H9 (cell line): ENCODE results near the gene MRPL48. TPM values are rescaled to one million over a fixed set of nuclear protein-coding genes. Genes with fewer than 3 reads are reported as not detected.
A peak's percentile ranks its signal among the peaks of the same experiment; 100 is the strongest.

Source experiments
- DNase-seq: peaks from one replicate; pipeline ENCODE4 v3.0.0-alpha.2; 2017
- H2AFZ ChIP-seq: one replicate; pipeline ENCODE4 v1.6.1; 2013; ENCODE audit warnings: mild to moderate bottlenecking, low read length, control low read depth, moderate library complexity
- H2AK5ac ChIP-seq: 2 replicates; pipeline ENCODE4 v1.6.1; 2013; ENCODE audit warnings: low read length, control low read depth, mixed read lengths; ENCODE audit not compliant: insufficient read length
- H2BK120ac ChIP-seq: one replicate; pipeline ENCODE4 v1.6.1; 2013; ENCODE audit warnings: low read depth, mild to moderate bottlenecking, low read length, control low read depth, inconsistent platforms; ENCODE audit not compliant: poor library complexity, severe bottlenecking
- H2BK12ac ChIP-seq: 2 replicates; pipeline ENCODE4 v1.6.1; 2013; ENCODE audit warnings: low read length, control low read depth, mixed read lengths, low read depth; ENCODE audit not compliant: insufficient read length
- H2BK15ac ChIP-seq: 2 replicates; pipeline ENCODE4 v1.6.1; 2013; ENCODE audit warnings: low read depth, low read length, control low read depth
- H2BK20ac ChIP-seq: one replicate; pipeline ENCODE4 v1.6.1; 2013; ENCODE audit warnings: low read depth, mild to moderate bottlenecking, low read length, control low read depth, inconsistent platforms; ENCODE audit not compliant: poor library complexity, severe bottlenecking
- H2BK5ac ChIP-seq: 2 replicates; pipeline ENCODE4 v1.6.1; 2013; ENCODE audit warnings: low read length, control low read depth, mixed read lengths; ENCODE audit not compliant: insufficient read length
- H3K14ac ChIP-seq: 2 replicates; pipeline ENCODE4 v1.6.1; 2013; ENCODE audit warnings: low read length, control low read depth; ENCODE audit not compliant: insufficient read depth
- H3K18ac ChIP-seq: 2 replicates; pipeline ENCODE4 v1.6.1; 2013; ENCODE audit warnings: low read depth, mild to moderate bottlenecking, mixed read lengths, low read length, control low read depth; ENCODE audit not compliant: insufficient read length
- H3K23ac ChIP-seq: 2 replicates; pipeline ENCODE4 v1.6.1; 2013; ENCODE audit warnings: low read length, control low read depth, mixed read lengths, low read depth; ENCODE audit not compliant: insufficient read length
- H3K23me2 ChIP-seq: 2 replicates; pipeline ENCODE4 v1.6.1; 2013; ENCODE audit warnings: low read depth, mild to moderate bottlenecking, mixed read lengths, low read length, control low read depth; ENCODE audit not compliant: insufficient read length, poor library complexity, severe bottlenecking
- H3K27ac ChIP-seq: 2 replicates; pipeline ENCODE4 v1.5.1; 2013; ENCODE audit warnings: low read length, control low read depth, mixed read lengths, low read depth; ENCODE audit not compliant: insufficient read length
- H3K27me3 ChIP-seq: 2 replicates; pipeline ENCODE4 v1.6.1; 2013; ENCODE audit warnings: low read length, control low read depth, inconsistent platforms; ENCODE audit not compliant: insufficient read depth
- H3K4ac ChIP-seq: 2 replicates; pipeline ENCODE4 v1.6.1; 2013; ENCODE audit warnings: low read depth, mild to moderate bottlenecking, control low read depth, inconsistent platforms, low read length, moderate library complexity
- H3K4me1 ChIP-seq: 2 replicates; pipeline ENCODE4 v1.6.1; 2013; ENCODE audit warnings: low read length, control low read depth, inconsistent platforms; ENCODE audit not compliant: insufficient read depth
- H3K4me2 ChIP-seq: 2 replicates; pipeline ENCODE4 v1.6.1; 2013; ENCODE audit warnings: low read length, control low read depth, mixed read lengths; ENCODE audit not compliant: insufficient read length, insufficient read depth
- H3K56ac ChIP-seq: 2 replicates; pipeline ENCODE4 v1.6.1; 2013; ENCODE audit warnings: low read depth, mild to moderate bottlenecking, mixed read lengths, low read length, control low read depth; ENCODE audit not compliant: insufficient read length
- H3K79me1 ChIP-seq: 2 replicates; pipeline ENCODE4 v1.6.1; 2013; ENCODE audit warnings: low read depth, mild to moderate bottlenecking, moderate library complexity, low read length, control low read depth, inconsistent platforms; ENCODE audit not compliant: insufficient read depth, poor library complexity, severe bottlenecking
- H3K79me2 ChIP-seq: 2 replicates; pipeline ENCODE4 v1.6.1; 2013; ENCODE audit warnings: low read length, control low read depth, inconsistent platforms; ENCODE audit not compliant: insufficient read depth
- H3K9ac ChIP-seq: 2 replicates; pipeline ENCODE4 v1.6.1; 2013; ENCODE audit warnings: low read length, control low read depth, mixed read lengths; ENCODE audit not compliant: insufficient read length; ENCODE audit errors: extremely low read depth
- H3K9me3 ChIP-seq: one replicate; pipeline ENCODE4 v1.6.1; 2013; ENCODE audit warnings: low read depth, low read length, inconsistent platforms; ENCODE audit not compliant: control insufficient read depth
- H3T11ph ChIP-seq: one replicate; pipeline ENCODE4 v1.6.1; 2013; ENCODE audit warnings: mild to moderate bottlenecking, low read length, control low read depth, inconsistent platforms
- H4K20me1 ChIP-seq: one replicate; pipeline ENCODE4 v1.6.1; 2013; ENCODE audit not compliant: control insufficient read depth, insufficient read length, insufficient read depth
- H4K5ac ChIP-seq: 2 replicates; pipeline ENCODE4 v1.6.1; 2013; ENCODE audit warnings: low read depth, mild to moderate bottlenecking, mixed read lengths, low read length, control low read depth; ENCODE audit not compliant: insufficient read length
- H4K8ac ChIP-seq: replicated peaks from 2 replicates; pipeline ENCODE4 v1.6.1; 2013; ENCODE audit warnings: low read length, control low read depth, mixed read lengths, low read depth; ENCODE audit not compliant: insufficient read length
- H4K91ac ChIP-seq: 2 replicates; pipeline ENCODE4 v1.6.1; 2013; ENCODE audit warnings: low read depth, mild to moderate bottlenecking, moderate library complexity, mixed read lengths, low read length, control low read depth; ENCODE audit not compliant: insufficient read length
- H3K27ac Mint-ChIP-seq, 3 experiments: 2 replicates in 2 of 3; 3 replicates in 1 of 3; pipeline ENCODE4 v1.8.0; 2020 to 2021; ENCODE audit warnings: mixed read lengths in 3 of 3, mild to moderate bottlenecking in 1 of 3, moderate library complexity in 1 of 3
- H3K27me3 Mint-ChIP-seq: 2 replicates; pipeline ENCODE4 v1.8.0; 2021; ENCODE audit warnings: low read depth, mild to moderate bottlenecking, moderate library complexity, mixed read lengths
- H3K36me3 Mint-ChIP-seq, 3 experiments: 2 replicates in 2 of 3; 3 replicates in 1 of 3; pipeline ENCODE4 v1.8.0; 2020 to 2021; ENCODE audit warnings: low read depth in 3 of 3, mixed read lengths in 3 of 3; ENCODE audit not compliant: insufficient read depth in 1 of 3
- H3K4me1 Mint-ChIP-seq, 2 experiments: 2 replicates each; pipeline ENCODE4 v1.8.0; 2020; ENCODE audit warnings: mixed read lengths in 2 of 2
- H3K4me3 Mint-ChIP-seq, 2 experiments: 2 replicates in 1 of 2; 3 replicates in 1 of 2; pipeline ENCODE4 v1.8.0; 2020 to 2021; ENCODE audit warnings: mild to moderate bottlenecking in 2 of 2, mixed read lengths in 2 of 2, moderate library complexity in 1 of 2
- H3K9me3 Mint-ChIP-seq, 2 experiments: 2 replicates in 1 of 2; 3 replicates in 1 of 2; pipeline ENCODE4 v1.8.0; 2020; ENCODE audit warnings: mild to moderate bottlenecking in 2 of 2, mixed read lengths in 2 of 2, moderate library complexity in 1 of 2
- total RNA-seq: library from RNA; stranded (reverse); gene quantifications from 2 replicates; pipeline ENCODE4 v1.2.1, GENCODE V29; 2021
- TF ChIP-seq, protein P1 (sequence below): fragments of 200-600 bp; sonication (generic); conservative IDR thresholded peaks from 3 replicates; pipeline ENCODE4 v1.8.0; 2021; ENCODE audit warnings: antibody characterized with exemption, mild to moderate bottlenecking

Gene MRPL48
- total RNA-seq, 1 experiment from 2014 or later, result 36.4 TPM

DNA sequence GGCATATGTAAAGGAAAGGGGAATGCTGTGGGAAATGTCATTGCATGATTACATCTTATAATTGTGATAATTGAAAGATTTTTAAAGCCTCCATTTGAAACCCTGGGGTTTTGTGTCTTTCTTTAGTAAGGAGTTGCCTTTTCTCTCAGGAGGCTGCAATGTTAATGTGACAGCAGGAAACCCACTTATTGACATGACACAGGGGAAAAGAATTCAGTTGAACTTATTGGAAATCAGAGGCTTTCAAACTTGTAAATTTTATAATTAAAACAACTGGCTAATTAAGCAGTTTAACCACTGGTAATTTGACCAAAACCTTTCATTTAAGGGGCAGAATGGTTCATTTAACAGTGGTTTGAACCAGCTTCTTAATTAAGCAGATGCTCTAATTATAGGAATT lies 31.2 kb downstream of the MRPL48 start:
- Histone ChIP-seq H2AK5ac (no peak overlapping the region), H2BK5ac (no peak overlapping the region), H3K18ac (no peak overlapping the region), H3K4ac (no peak overlapping the region), H3T11ph (no peak overlapping the region), H3K27me3 (no peaks in the 10 kb centered on the region; the same call in 1 of the 2 replicates), H3K9me3 (no peaks in the 10 kb centered on the region), H3K27ac (no peak overlapping the region), H4K8ac (no peak overlapping the region), H3K23ac (no peak overlapping the region), H2BK12ac (no peak overlapping the region), H2BK15ac (no peak overlapping the region), H3K9ac (no peak overlapping the region), H3K23me2 (no peaks in the 10 kb centered on the region), H4K91ac (no peak overlapping the region), H2BK20ac (no peak overlapping the region), H3K56ac (no peak overlapping the region), H3K4me2 (no peak overlapping the region), H2BK120ac (no peak overlapping the region), H4K20me1 (no peaks in the 10 kb centered on the region), H3K4me1 (no peaks in the 10 kb centered on the region; the same call in 1 of the 2 replicates), H3K79me1 (peaks cover 4% of the 10 kb centered on the region), H3K14ac (no peak overlapping the region), H3K79me2 (no peaks in the 10 kb centered on the region), H2AFZ (no peak overlapping the region), H4K5ac (no peak overlapping the region)
- no peak for DNase-seq
- Mint-ChIP-seq H3K4me3 (peak overlapping the region in 1 of 2 experiments; percentile 8; a peak in 1 of 5 replicates), H3K36me3 (peaks cover 13 to 24% (median 19%) of the 10 kb centered on the region in 3 experiments), H3K9me3 (peaks cover 9 to 14% of the 10 kb centered on the region in 2 experiments), H3K4me1 (peaks cover 21 to 25% of the 10 kb centered on the region in 2 experiments), H3K27me3 (no peaks in the 10 kb centered on the region; the same call in 1 of the 2 replicates), H3K27ac (peak overlapping the region in 2 of 3 experiments; percentile 5 to 79; a peak in 3 of 7 replicates)
- TF ChIP-seq, protein P1, sequence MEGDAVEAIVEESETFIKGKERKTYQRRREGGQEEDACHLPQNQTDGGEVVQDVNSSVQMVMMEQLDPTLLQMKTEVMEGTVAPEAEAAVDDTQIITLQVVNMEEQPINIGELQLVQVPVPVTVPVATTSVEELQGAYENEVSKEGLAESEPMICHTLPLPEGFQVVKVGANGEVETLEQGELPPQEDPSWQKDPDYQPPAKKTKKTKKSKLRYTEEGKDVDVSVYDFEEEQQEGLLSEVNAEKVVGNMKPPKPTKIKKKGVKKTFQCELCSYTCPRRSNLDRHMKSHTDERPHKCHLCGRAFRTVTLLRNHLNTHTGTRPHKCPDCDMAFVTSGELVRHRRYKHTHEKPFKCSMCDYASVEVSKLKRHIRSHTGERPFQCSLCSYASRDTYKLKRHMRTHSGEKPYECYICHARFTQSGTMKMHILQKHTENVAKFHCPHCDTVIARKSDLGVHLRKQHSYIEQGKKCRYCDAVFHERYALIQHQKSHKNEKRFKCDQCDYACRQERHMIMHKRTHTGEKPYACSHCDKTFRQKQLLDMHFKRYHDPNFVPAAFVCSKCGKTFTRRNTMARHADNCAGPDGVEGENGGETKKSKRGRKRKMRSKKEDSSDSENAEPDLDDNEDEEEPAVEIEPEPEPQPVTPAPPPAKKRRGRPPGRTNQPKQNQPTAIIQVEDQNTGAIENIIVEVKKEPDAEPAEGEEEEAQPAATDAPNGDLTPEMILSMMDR, result no peak
